SIG-M5 (cell line): Measurements from ENCODE around the gene LTC4S.
"Not testable (repeated sequence)": the region's sequence is repeated elsewhere in the genome, so short reads cannot be mapped to it uniquely, and the experiment has no call there.

Experiments
- DNase-seq: peaks from one replicate; lab custom pipeline; 2025; lab: John Stamatoyannopoulos, UW

LTC4S gene

GRCh38 chr5:179793468-179794139 is at the start of gene LTC4S:
Gene LTC4S (plus strand): TSS chr5:179793986. CDS start chr5:179794081, 95 bp downstream.
- DNase-seq: no peak

- not testable (repeated sequence) for DNase-seq
Observed at GRCh38 chr5:179744106-179744505, 49.7 kb upstream of the LTC4S start.

- no peak for DNase-seq
Observed at GRCh38 chr5:179746872-179747271, 46.9 kb upstream of the LTC4S start.

- DNase-seq: no peak
Observed at GRCh38 chr5:179747811-179748210, 46.0 kb upstream of the LTC4S start.

- DNase-seq: no peak
Observed at GRCh38 chr5:179749857-179750508, 43.8 kb upstream of the LTC4S start.

GRCh38 chr5:179753971-179754370 is 39.8 kb upstream of the LTC4S start:
- no peak for DNase-seq

GRCh38 chr5:179755022-179755421 is 38.8 kb upstream of the LTC4S start:
- no peak for DNase-seq

GRCh38 chr5:179758955-179759354 is 34.8 kb upstream of the LTC4S start:
- peak; percentile 94 for DNase-seq

- DNase-seq: no peak
Observed at GRCh38 chr5:179759581-179760551, 33.9 kb upstream of the LTC4S start.

GRCh38 chr5:179762079-179762780 is 31.6 kb upstream of the LTC4S start:
- no peak for DNase-seq

GRCh38 chr5:179762781-179763176 is 31.0 kb upstream of the LTC4S start:
- DNase-seq: no peak

GRCh38 chr5:179763215-179763945 is 30.4 kb upstream of the LTC4S start:
- no peak for DNase-seq

GRCh38 chr5:179764056-179764455 is 29.7 kb upstream of the LTC4S start:
- DNase-seq: no peak

- DNase-seq: no peak
Observed at GRCh38 chr5:179765400-179765799, 28.4 kb upstream of the LTC4S start.

GRCh38 chr5:179766021-179766725 is 27.6 kb upstream of the LTC4S start:
- DNase-seq: no peak

GRCh38 chr5:179766726-179767455 is 26.9 kb upstream of the LTC4S start:
- no peak for DNase-seq

- DNase-seq: no peak
Observed at GRCh38 chr5:179767496-179768100, 26.2 kb upstream of the LTC4S start.

- DNase-seq: no peak
Observed at GRCh38 chr5:179768326-179769085, 25.3 kb upstream of the LTC4S start.

- DNase-seq: no peak
Observed at GRCh38 chr5:179769271-179769670, 24.5 kb upstream of the LTC4S start.
